ENCODE data around the gene ECEL1.

DNA sequence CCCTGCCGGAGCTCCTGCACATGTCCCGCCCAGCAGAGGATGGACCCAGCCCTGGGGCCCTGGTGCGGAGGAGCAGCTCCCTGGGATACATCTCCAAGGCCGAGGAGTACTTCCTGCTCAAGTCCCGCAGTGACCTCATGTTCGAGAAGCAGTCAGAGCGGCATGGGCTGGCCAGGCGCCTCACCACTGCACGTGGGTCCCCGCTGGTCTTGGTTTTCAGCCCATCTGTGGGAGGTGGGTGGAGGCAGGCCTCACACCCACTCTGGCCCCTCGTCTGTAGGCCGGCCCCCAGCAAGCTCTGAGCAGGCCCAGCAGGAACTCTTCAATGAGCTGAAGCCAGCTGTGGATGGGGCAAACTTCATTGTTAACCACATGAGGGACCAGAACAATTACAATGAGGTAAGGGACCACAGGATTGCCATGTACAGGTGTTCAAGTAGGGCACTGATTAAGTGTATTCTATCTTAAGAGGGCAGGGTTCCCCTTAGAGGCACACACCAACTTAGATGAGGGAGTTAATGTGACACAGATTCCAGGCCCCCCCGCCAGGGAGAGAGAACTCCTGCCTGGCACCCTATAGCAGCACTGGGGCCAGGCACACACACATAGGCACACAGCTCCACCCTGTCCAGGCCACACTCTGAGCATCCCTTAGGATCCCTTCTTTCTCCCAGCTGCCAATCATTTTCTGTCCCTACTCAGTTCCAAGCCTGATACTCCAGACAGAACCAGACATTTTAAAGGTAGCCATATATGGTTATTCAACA is 46.5 kb upstream of the ECEL1 start:
- TF ChIP-seq, protein P1, sequence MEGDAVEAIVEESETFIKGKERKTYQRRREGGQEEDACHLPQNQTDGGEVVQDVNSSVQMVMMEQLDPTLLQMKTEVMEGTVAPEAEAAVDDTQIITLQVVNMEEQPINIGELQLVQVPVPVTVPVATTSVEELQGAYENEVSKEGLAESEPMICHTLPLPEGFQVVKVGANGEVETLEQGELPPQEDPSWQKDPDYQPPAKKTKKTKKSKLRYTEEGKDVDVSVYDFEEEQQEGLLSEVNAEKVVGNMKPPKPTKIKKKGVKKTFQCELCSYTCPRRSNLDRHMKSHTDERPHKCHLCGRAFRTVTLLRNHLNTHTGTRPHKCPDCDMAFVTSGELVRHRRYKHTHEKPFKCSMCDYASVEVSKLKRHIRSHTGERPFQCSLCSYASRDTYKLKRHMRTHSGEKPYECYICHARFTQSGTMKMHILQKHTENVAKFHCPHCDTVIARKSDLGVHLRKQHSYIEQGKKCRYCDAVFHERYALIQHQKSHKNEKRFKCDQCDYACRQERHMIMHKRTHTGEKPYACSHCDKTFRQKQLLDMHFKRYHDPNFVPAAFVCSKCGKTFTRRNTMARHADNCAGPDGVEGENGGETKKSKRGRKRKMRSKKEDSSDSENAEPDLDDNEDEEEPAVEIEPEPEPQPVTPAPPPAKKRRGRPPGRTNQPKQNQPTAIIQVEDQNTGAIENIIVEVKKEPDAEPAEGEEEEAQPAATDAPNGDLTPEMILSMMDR (IDR thresholded peaks at IDR 0.05), result no peak
- TF ChIP-seq, protein P2, sequence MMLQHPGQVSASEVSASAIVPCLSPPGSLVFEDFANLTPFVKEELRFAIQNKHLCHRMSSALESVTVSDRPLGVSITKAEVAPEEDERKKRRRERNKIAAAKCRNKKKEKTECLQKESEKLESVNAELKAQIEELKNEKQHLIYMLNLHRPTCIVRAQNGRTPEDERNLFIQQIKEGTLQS (CRISPR knock-in tag; conservative IDR thresholded peaks at IDR 0.05), result no peak
